HG03442 (cell line): ENCODE data around the gene KNOP1.
"Not testable (repeated sequence)": the region's sequence is repeated elsewhere in the genome, so short reads cannot be mapped to it uniquely, and the experiment has no call there.

Experiments
- ATAC-seq: cut with Tn5 transposase; IDR thresholded peaks from one replicate; pipeline ENCODE4 v1.9.1; 2021; ENCODE audit warnings: mild to moderate bottlenecking, moderate library complexity; ENCODE audit not compliant: unreplicated experiment

The KNOP1 gene

GRCh38 chr16:19688396-19689024 is 29.5 kb downstream of the KNOP1 start:
- ATAC-seq = no peak

GRCh38 chr16:19687279-19687678 is 30.7 kb downstream of the KNOP1 start:
- no peak for ATAC-seq

GRCh38 chr16:19685176-19685575 is 32.9 kb downstream of the KNOP1 start:
- ATAC-seq = no peak

GRCh38 chr16:19683453-19684236 is 34.4 kb downstream of the KNOP1 start:
- no peak for ATAC-seq

GRCh38 chr16:19681637-19682036 is 36.4 kb downstream of the KNOP1 start:
- no peak for ATAC-seq

- no peak for ATAC-seq
Observed at GRCh38 chr16:19680881-19681340, 37.1 kb downstream of the KNOP1 start.

- not testable (repeated sequence) for ATAC-seq
Observed at GRCh38 chr16:19679281-19679680, 38.7 kb downstream of the KNOP1 start.

- ATAC-seq = no peak
Observed at GRCh38 chr16:19678804-19679203, 39.2 kb downstream of the KNOP1 start.

- no peak for ATAC-seq
Observed at GRCh38 chr16:19677402-19677801, 40.6 kb downstream of the KNOP1 start.

- no peak for ATAC-seq
Observed at GRCh38 chr16:19674485-19674884, 43.5 kb downstream of the KNOP1 start.

GRCh38 chr16:19672378-19672777 is 45.6 kb downstream of the KNOP1 start:
- ATAC-seq = no peak

- no peak for ATAC-seq
Observed at GRCh38 chr16:19666477-19666876, 51.5 kb downstream of the KNOP1 start.

GRCh38 chr16:19665313-19665712 is 52.7 kb downstream of the KNOP1 start:
- not testable (repeated sequence) for ATAC-seq

GRCh38 chr16:19664166-19664565 is 53.9 kb downstream of the KNOP1 start:
- no peak for ATAC-seq

GRCh38 chr16:19662351-19662750 is 55.7 kb downstream of the KNOP1 start:
- no peak for ATAC-seq

GRCh38 chr16:19660432-19660831 is 57.6 kb downstream of the KNOP1 start:
- ATAC-seq = no peak

GRCh38 chr16:19659554-19659953 is 58.5 kb downstream of the KNOP1 start:
- no peak for ATAC-seq

- ATAC-seq = no peak
Observed at GRCh38 chr16:19657831-19658230, 60.2 kb downstream of the KNOP1 start.

GRCh38 chr16:19655242-19655777 is 62.7 kb downstream of the KNOP1 start:
- ATAC-seq = no peak

GRCh38 chr16:19654147-19654546 is 63.9 kb downstream of the KNOP1 start:
- no peak for ATAC-seq
